Endodermal cell (in vitro differentiated cells): Measurements from ENCODE around the gene CBX6. TPM values are rescaled to one million over a fixed set of nuclear protein-coding genes. Genes with fewer than 3 reads are reported as not detected.

Source experiments
- DNase-seq: peaks from one replicate; pipeline ENCODE4 v3.0.0-alpha.2; 2017
- H3K27ac ChIP-seq: 2 replicates; pipeline ENCODE4 v1.5.1; 2013; ENCODE audit warnings: mild to moderate bottlenecking, low read depth, low read length, moderate library complexity
- H3K27me3 ChIP-seq: 2 replicates; pipeline ENCODE4 v1.6.1; 2013; ENCODE audit warnings: mild to moderate bottlenecking, low read length, moderate library complexity; ENCODE audit not compliant: insufficient read depth, control insufficient read depth, poor library complexity, severe bottlenecking
- H3K36me3 ChIP-seq: 2 replicates; pipeline ENCODE4 v1.7.0; 2013; ENCODE audit warnings: mild to moderate bottlenecking, low read length, moderate library complexity; ENCODE audit not compliant: control insufficient read depth, insufficient read depth
- H3K4me1 ChIP-seq: one replicate; pipeline ENCODE4 v1.7.0; 2013; ENCODE audit warnings: low read length; ENCODE audit not compliant: control insufficient read depth, insufficient read depth
- H3K4me3 ChIP-seq: 2 replicates; pipeline ENCODE4 v1.5.1; 2013; ENCODE audit warnings: mild to moderate bottlenecking, low read length, moderate library complexity
- H3K9ac ChIP-seq: 2 replicates; pipeline ENCODE4 v1.6.1; 2013; ENCODE audit warnings: mild to moderate bottlenecking, low read length, moderate library complexity; ENCODE audit not compliant: poor library complexity, severe bottlenecking; ENCODE audit errors: extremely low read depth
- H3K9me3 ChIP-seq: 2 replicates; pipeline ENCODE4 v1.6.1; 2013; ENCODE audit warnings: mild to moderate bottlenecking, low read length, moderate library complexity; ENCODE audit not compliant: control insufficient read depth
- H3K27ac Mint-ChIP-seq: 2 replicates; pipeline ENCODE4 v1.8.0; 2020; ENCODE audit warnings: mixed read lengths
- H3K27me3 Mint-ChIP-seq: 2 replicates; pipeline ENCODE4 v1.8.0; 2021; ENCODE audit warnings: mild to moderate bottlenecking, mixed read lengths; ENCODE audit not compliant: insufficient read depth
- H3K36me3 Mint-ChIP-seq: 2 replicates; pipeline ENCODE4 v1.8.0; 2020; ENCODE audit warnings: low read depth, mixed read lengths
- H3K4me1 Mint-ChIP-seq: 2 replicates; pipeline ENCODE4 v1.8.0; 2020; ENCODE audit warnings: mixed read lengths
- H3K4me3 Mint-ChIP-seq: 2 replicates; pipeline ENCODE4 v1.8.0; 2020; ENCODE audit warnings: mild to moderate bottlenecking, moderate library complexity, mixed read lengths
- H3K9me3 Mint-ChIP-seq: 2 replicates; pipeline ENCODE4 v1.8.0; 2020; ENCODE audit warnings: mild to moderate bottlenecking, mixed read lengths
- WGBS, 2 experiments: methylation state at CpG; one replicate each; pipeline versions ENCODE4 v1.1.5 to v1.1.7; 2013; ENCODE audit warnings: missing lambda C conversion rate in 2 of 2, mixed read lengths in 1 of 2; ENCODE audit not compliant: insufficient coverage in 1 of 2, insufficient read length in 1 of 2; 5-methylcytosine and 5-hydroxymethylcytosine counted together
- total RNA-seq, 2 donors: library from RNA; stranded (reverse); fragmentation: NEBNext Ultra II Directional in 1 of 2; extraction: Animal tissue kit (Norgen Biotek cat#: 25700) in 1 of 2; gene quantifications; 2 replicates in 1 of 2; 3 replicates in 1 of 2; pipeline ENCODE4 v1.2.1, GENCODE V29; 2021
- TF ChIP-seq, protein P1 (sequence below): fragments of 200-600 bp; sonication (generic); conservative IDR thresholded peaks from 2 replicates; pipeline ENCODE4 v1.5.0; 2021; ENCODE audit warnings: antibody characterized with exemption, mild to moderate bottlenecking

CBX6 gene
- total RNA-seq, 2 donors from 2014 or later, result 12.8 to 28.2 TPM

DNA sequence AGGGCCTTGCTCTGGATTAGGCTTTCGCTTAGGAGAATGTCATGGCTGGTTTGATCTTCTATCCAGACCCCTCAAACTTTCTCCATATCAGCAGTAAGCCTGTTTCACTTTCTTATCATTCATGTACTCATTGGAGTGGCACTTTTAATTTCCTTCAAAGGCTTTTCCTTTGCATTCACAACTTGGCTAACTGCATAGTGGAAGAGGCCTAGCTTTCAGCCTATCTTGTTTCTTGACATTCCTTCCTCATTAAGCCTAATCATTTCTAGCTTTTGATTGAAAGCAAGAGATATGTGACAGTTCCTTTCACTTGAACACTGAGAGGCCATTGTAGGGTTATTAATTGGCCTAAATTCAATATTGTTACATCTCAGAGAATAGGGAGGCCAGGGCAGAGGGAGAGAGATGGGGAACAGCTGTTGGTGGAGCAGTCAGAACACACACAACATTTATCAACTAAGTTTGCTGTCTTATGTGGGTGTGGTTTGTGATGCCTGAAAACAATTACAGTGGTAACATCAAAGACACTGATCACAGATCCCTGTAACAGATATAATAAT lies 47.7 kb upstream of the CBX6 start:
- Mint-ChIP-seq H3K9me3 (no peaks in the 10 kb centered on the region), H3K27me3 (peaks cover 39% of the 10 kb centered on the region), H3K4me3 (no peak overlapping the region), H3K36me3 (no peaks in the 10 kb centered on the region), H3K27ac (no peak overlapping the region), H3K4me1 (no peaks in the 10 kb centered on the region)
- WGBS, 2 experiments, result 88 to 100% methylated on average over 1 of the region's 1 CpG
- H3K27me3 ChIP-seq, result peaks cover 6% of the 10 kb centered on the region
- H3K27ac ChIP-seq, result no peak overlapping the region
- no peaks in the 10 kb centered on the region for H3K9me3 ChIP-seq
- H3K9ac ChIP-seq, result no peak overlapping the region
- H3K4me1 ChIP-seq, result no peaks in the 10 kb centered on the region
- no peak for DNase-seq
- no peak overlapping the region for H3K4me3 ChIP-seq
- H3K36me3 ChIP-seq, result no peaks in the 10 kb centered on the region
- TF ChIP-seq, protein P1, sequence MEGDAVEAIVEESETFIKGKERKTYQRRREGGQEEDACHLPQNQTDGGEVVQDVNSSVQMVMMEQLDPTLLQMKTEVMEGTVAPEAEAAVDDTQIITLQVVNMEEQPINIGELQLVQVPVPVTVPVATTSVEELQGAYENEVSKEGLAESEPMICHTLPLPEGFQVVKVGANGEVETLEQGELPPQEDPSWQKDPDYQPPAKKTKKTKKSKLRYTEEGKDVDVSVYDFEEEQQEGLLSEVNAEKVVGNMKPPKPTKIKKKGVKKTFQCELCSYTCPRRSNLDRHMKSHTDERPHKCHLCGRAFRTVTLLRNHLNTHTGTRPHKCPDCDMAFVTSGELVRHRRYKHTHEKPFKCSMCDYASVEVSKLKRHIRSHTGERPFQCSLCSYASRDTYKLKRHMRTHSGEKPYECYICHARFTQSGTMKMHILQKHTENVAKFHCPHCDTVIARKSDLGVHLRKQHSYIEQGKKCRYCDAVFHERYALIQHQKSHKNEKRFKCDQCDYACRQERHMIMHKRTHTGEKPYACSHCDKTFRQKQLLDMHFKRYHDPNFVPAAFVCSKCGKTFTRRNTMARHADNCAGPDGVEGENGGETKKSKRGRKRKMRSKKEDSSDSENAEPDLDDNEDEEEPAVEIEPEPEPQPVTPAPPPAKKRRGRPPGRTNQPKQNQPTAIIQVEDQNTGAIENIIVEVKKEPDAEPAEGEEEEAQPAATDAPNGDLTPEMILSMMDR, result no peak

- no peak overlapping the region for H3K9ac ChIP-seq
- H3K4me3 ChIP-seq, result no peak overlapping the region
- Mint-ChIP-seq H3K4me1 (no peaks in the 10 kb centered on the region), H3K9me3 (peaks cover 35% of the 10 kb centered on the region), H3K27me3 (peaks cover 21% of the 10 kb centered on the region), H3K36me3 (no peaks in the 10 kb centered on the region), H3K27ac (no peak overlapping the region), H3K4me3 (no peak overlapping the region)
- TF ChIP-seq, protein P1, result no peak
- H3K27me3 ChIP-seq, result peaks cover 6% of the 10 kb centered on the region
- H3K36me3 ChIP-seq, result no peaks in the 10 kb centered on the region
- no CpG with 5 or more reads among the region's 1 CpG for WGBS, 2 experiments
- no peak overlapping the region for H3K27ac ChIP-seq
- no peaks in the 10 kb centered on the region for H3K4me1 ChIP-seq
- no peak for DNase-seq
- H3K9me3 ChIP-seq, result peaks cover 17% of the 10 kb centered on the region
These were observed 39.4 kb upstream of the CBX6 start for GRCh38 chr22:38911434-38911833.

- H3K27ac ChIP-seq, result no peak overlapping the region
- no peaks in the 10 kb centered on the region for H3K36me3 ChIP-seq
- Mint-ChIP-seq H3K36me3 (no peaks in the 10 kb centered on the region), H3K27me3 (peaks cover 14% of the 10 kb centered on the region), H3K9me3 (peaks cover 55% of the 10 kb centered on the region), H3K4me3 (no peak overlapping the region), H3K4me1 (no peaks in the 10 kb centered on the region), H3K27ac (no peak overlapping the region)
- TF ChIP-seq, protein P1, result no peak
- no peak overlapping the region for H3K4me3 ChIP-seq
- H3K4me1 ChIP-seq, result no peaks in the 10 kb centered on the region
- DNase-seq, result no peak
- no peak overlapping the region for H3K9ac ChIP-seq
- WGBS, 2 experiments, result 90 to 100% methylated on average over 2 of the region's 2 CpGs
- H3K9me3 ChIP-seq, result peaks cover 39% of the 10 kb centered on the region
- H3K27me3 ChIP-seq, result no peaks in the 10 kb centered on the region
These were observed 35.8 kb upstream of the CBX6 start for GRCh38 chr22:38907767-38908166.
